Hepatocyte (in vitro differentiated cells): ENCODE measurements around the gene CAPN2. TPM values are rescaled to one million over a fixed set of nuclear protein-coding genes. Genes with fewer than 3 reads are reported as not detected.

Experiments used
- DNase-seq: peaks from one replicate; pipeline ENCODE4 v3.0.0-alpha.2; 2016; ENCODE audit warnings: low spot score
- H2AFZ ChIP-seq: fragments of 200-600 bp; sonication (generic); 2 replicates; pipeline ENCODE4 v1.6.0; 2016; ENCODE audit warnings: antibody characterized with exemption, mild to moderate bottlenecking
- H3K27ac ChIP-seq: fragments of 200-600 bp; sonication (generic); 2 replicates; pipeline ENCODE4 v1.5.1; 2016; ENCODE audit warnings: mild to moderate bottlenecking
- H3K27me3 ChIP-seq: fragments of 200-600 bp; sonication (generic); 2 replicates; pipeline ENCODE4 v1.6.1; 2016
- H3K36me3 ChIP-seq: fragments of 200-600 bp; sonication (generic); replicated peaks from 2 replicates; pipeline ENCODE4 v1.5.1; 2016; ENCODE audit warnings: low read depth; ENCODE audit not compliant: insufficient read depth
- H3K4me1 ChIP-seq: fragments of 200-600 bp; sonication (generic); 2 replicates; pipeline ENCODE4 v1.5.1; 2016; ENCODE audit warnings: mild to moderate bottlenecking, moderate library complexity; ENCODE audit not compliant: insufficient read depth
- H3K4me2 ChIP-seq: fragments of 200-600 bp; sonication (generic); 2 replicates; pipeline ENCODE4 v1.6.0; 2016
- H3K4me3 ChIP-seq: fragments of 200-600 bp; sonication (generic); 2 replicates; pipeline ENCODE4 v1.5.1; 2016; ENCODE audit warnings: mild to moderate bottlenecking
- H3K79me2 ChIP-seq: fragments of 200-600 bp; sonication (generic); 2 replicates; pipeline ENCODE4 v1.6.0; 2017; ENCODE audit warnings: mild to moderate bottlenecking
- H3K9me2 ChIP-seq: fragments of 200-600 bp; sonication (generic); replicated peaks from 2 replicates; pipeline ENCODE4 v1.6.0; 2017; ENCODE audit warnings: mild to moderate bottlenecking; ENCODE audit not compliant: insufficient read depth
- H3K9me3 ChIP-seq: fragments of 200-600 bp; sonication (generic); 2 replicates; pipeline ENCODE4 v1.5.1; 2016; ENCODE audit warnings: low read depth, mild to moderate bottlenecking
- H4K20me1 ChIP-seq: fragments of 200-600 bp; sonication (generic); 2 replicates; pipeline ENCODE4 v1.6.0; 2016; ENCODE audit warnings: mild to moderate bottlenecking; ENCODE audit not compliant: insufficient read depth, poor library complexity, severe bottlenecking
- CTCF ChIP-seq: fragments of 200-600 bp; sonication (generic); IDR thresholded peaks from 2 replicates; pipeline ENCODE4 v1.5.1; 2016; ENCODE audit warnings: antibody characterized with exemption, mild to moderate bottlenecking; ENCODE audit not compliant: poor library complexity
- EZH2 ChIP-seq: fragments of 200-600 bp; sonication (generic); IDR thresholded peaks from 2 replicates; pipeline ENCODE4 v1.6.1; 2016; ENCODE audit warnings: antibody characterized with exemption, mild to moderate bottlenecking, borderline replicate concordance
- EZH2phosphoT487 ChIP-seq: fragments of 200-600 bp; sonication (generic); IDR thresholded peaks from one replicate; pipeline ENCODE4 v1.6.1; 2018; ENCODE audit warnings: antibody characterized with exemption, mild to moderate bottlenecking, low read depth, moderate library complexity; ENCODE audit not compliant: unreplicated experiment, severe bottlenecking
- WGBS: methylation state at CpG from one replicate; pipeline ENCODE4 v1.1.6; 2016; ENCODE audit warnings: low lambda C conversion rate; ENCODE audit errors: missing lambda C conversion rate; 5-methylcytosine and 5-hydroxymethylcytosine counted together
- polyA plus RNA-seq: library from polyadenylated mRNA; unstranded; fragments of >200 nt; fragmentation: Nextera tagmentation; extraction: Ambion mirVana; gene quantifications from 2 replicates; pipeline ENCODE4 v1.2.1, GENCODE V29; 2016
- total RNA-seq: library from RNA; depleted of rRNA; stranded (reverse); fragments of >200 nt; gene quantifications from 2 replicates; pipeline ENCODE4 v1.2.3, GENCODE V29; 2014

Gene CAPN2
- total and polyA plus RNA-seq, 2 experiments from 2014 or later = 147 to 162 TPM

- no peaks in the 10 kb centered on the region for H3K4me1 ChIP-seq
- DNase-seq = no peak
- no peaks in the 10 kb centered on the region for H3K27me3 ChIP-seq
- no peak overlapping the region for H3K4me2 ChIP-seq
- H3K36me3 ChIP-seq = no peaks in the 10 kb centered on the region
- H3K9me3 ChIP-seq = no peaks in the 10 kb centered on the region
- H3K79me2 ChIP-seq = no peaks in the 10 kb centered on the region
- no peaks in the 10 kb centered on the region for H3K9me2 ChIP-seq
- no peak overlapping the region for H2AFZ ChIP-seq
- no peaks in the 10 kb centered on the region for H4K20me1 ChIP-seq
- no peak overlapping the region for H3K4me3 ChIP-seq
- no peak for TF ChIP-seq EZH2
- no peak for TF ChIP-seq CTCF
- no peak for TF ChIP-seq EZH2phosphoT487
- WGBS = 97% methylated on average over 20 of the region's 20 CpGs
- no peak overlapping the region for H3K27ac ChIP-seq
Measured at GRCh38 chr1:223756806-223757700, 44.7 kb downstream of the CAPN2 start.

- no peaks in the 10 kb centered on the region for H3K27me3 ChIP-seq
- peaks cover 4% of the 10 kb centered on the region for H3K4me1 ChIP-seq
- DNase-seq = no peak
- 92% methylated on average over 9 of the region's 9 CpGs for WGBS
- H2AFZ ChIP-seq = no peak overlapping the region
- no peaks in the 10 kb centered on the region for H3K9me3 ChIP-seq
- TF ChIP-seq EZH2 = no peak
- TF ChIP-seq EZH2phosphoT487 = no peak
- TF ChIP-seq CTCF = no peak
- H3K27ac ChIP-seq = no peak overlapping the region
- H4K20me1 ChIP-seq = no peaks in the 10 kb centered on the region
- no peaks in the 10 kb centered on the region for H3K36me3 ChIP-seq
- no peaks in the 10 kb centered on the region for H3K9me2 ChIP-seq
- H3K4me2 ChIP-seq = no peak overlapping the region
- no peaks in the 10 kb centered on the region for H3K79me2 ChIP-seq
- no peak overlapping the region for H3K4me3 ChIP-seq
Measured at GRCh38 chr1:223758734-223759133, 46.4 kb downstream of the CAPN2 start.

- TF ChIP-seq EZH2 (no peak), CTCF (no peak), EZH2phosphoT487 (no peak)
- no peaks in the 10 kb centered on the region for H3K79me2 ChIP-seq
- H3K27me3 ChIP-seq = no peaks in the 10 kb centered on the region
- no peaks in the 10 kb centered on the region for H3K36me3 ChIP-seq
- 80% methylated on average over 13 of the region's 13 CpGs for WGBS
- no peak overlapping the region for H3K4me3 ChIP-seq
- H3K4me2 ChIP-seq = no peak overlapping the region
- peaks cover 4% of the 10 kb centered on the region for H3K4me1 ChIP-seq
- no peaks in the 10 kb centered on the region for H3K9me2 ChIP-seq
- no peaks in the 10 kb centered on the region for H3K9me3 ChIP-seq
- H4K20me1 ChIP-seq = no peaks in the 10 kb centered on the region
- H3K27ac ChIP-seq = no peak overlapping the region
- DNase-seq = no peak
- no peak overlapping the region for H2AFZ ChIP-seq
Measured at GRCh38 chr1:223759273-223759672, 46.9 kb downstream of the CAPN2 start.
